Right ventricle myocardium superior (tissue), 1 donor: ENCODE data around the gene FAM20C. TPM values are rescaled to one million over a fixed set of nuclear protein-coding genes. Genes with fewer than 3 reads are reported as not detected.
A peak's percentile ranks its signal among the peaks of the same experiment; 100 is the strongest.

Experiments used
- ATAC-seq: fragments of 200-7000 bp; cut with Tn5 transposase; one replicate; pipeline ENCODE4 v1.9.1; 2020; ENCODE audit warnings: mild to moderate bottlenecking; ENCODE audit not compliant: poor library complexity
- DNase-seq: peaks from one replicate; pipeline ENCODE4 v3.0.0-alpha.2; 2020
- intact Hi-C: fragments of 100-400 bp; cut with DNase I; formaldehyde crosslinking; loops from one replicate; pipeline ENCODE4 v1.11.2; 2022
- total RNA-seq: library from RNA; stranded (reverse); fragmentation: NEBNext Ultra II Directional; extraction: Animal tissue kit (Norgen Biotek cat#: 25700); gene quantifications from one replicate; pipeline ENCODE4 v1.2.1, GENCODE V29; 2021
- donor health status: DM: no; HTN: yes; CAD: no; lungs with severe emphysema.

FAM20C gene
- total RNA-seq, 1 donor from 2014 or later, result 23.4 TPM

DNA sequence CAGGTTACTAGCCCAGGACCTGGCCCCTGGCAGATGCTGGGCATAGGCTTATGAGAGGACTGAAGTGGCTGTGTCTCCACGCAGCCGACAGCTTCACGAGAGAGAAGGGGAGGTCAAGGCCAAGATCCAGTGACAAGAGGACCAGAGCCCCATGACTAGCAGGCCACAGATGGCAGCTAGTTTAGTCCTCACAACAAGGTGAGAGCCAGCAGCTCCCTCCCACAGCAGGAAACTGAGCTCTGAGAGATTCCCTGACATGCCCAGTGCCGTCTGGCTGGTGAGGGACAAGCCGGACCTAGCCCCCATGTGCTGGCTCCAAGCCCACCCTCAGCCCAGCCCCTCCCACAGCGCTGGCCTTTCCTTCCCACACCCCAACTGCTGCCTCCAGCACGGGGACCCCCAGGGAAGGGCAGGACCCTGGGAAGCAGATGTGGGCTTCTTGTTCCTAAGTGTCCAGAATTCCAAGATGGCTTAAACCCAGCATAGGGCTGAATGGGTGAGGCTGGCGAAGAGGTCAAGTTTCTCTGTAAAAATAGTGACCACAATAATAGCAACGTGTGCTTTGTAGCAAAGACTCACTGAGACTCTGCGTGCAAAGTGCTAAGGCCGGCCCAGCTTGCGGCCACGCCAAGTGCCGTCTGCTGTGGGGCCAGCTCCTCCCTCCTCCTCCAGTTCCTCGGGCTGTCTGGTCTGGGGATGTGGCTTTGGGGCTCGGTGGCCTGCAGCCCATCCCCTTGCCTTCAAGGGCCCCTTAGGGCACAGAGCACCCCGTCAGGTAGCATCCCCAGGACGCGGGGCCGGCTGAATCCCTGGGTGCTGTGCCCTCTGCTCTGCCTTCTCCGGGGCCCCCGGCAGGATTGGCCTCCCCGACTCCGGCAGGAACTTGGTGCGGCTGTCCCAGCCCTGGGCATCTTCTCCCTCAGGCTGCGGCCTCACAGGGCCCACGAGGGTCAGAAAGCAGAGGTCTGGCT lies 7.8 kb upstream of the FAM20C start:
- DNase-seq (no peak), ATAC-seq (peak; percentile 52)
- intact Hi-C loops, result no loop called here

GRCh38 chr7:186516-187113 lies 5.8 kb upstream of the FAM20C start:
- no peak for ATAC-seq
- no peak for DNase-seq
- intact Hi-C loops, result no loop called here

DNA sequence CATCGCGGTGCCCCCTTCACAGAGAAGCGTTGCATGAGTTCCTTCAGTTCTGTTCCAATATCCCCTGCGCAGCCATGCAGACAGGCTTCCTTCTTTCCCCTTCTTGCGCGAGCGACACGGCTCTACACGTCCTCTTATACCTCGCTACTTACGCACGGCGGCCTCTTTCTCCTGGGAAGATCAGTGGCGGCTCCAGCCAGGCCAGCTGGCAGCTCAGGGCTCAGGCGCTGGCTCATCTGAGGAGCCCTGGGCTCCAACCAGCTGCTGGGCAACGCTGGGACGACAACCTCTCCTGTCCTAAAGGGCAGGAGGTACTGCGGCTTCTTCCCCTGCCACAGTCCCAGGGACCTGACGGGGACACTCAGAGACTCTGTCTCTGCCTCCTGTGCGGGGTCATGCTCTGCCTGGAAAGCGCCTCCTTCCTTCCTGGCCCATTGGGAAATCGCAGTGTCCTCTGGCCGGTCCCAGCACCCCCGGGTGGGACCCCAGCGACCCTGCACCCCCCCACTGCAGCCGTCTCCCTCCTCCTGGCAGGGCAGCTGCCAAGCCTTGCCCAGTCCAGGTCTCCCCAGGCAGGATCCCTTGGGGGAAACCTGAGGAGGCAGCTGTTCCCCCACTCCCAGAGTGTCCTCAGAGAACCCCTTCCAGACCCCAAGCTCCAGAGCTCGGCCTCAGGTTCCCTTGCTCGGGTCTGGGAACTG lies 5.0 kb upstream of the FAM20C start:
- ATAC-seq, result no peak
- DNase-seq, result no peak
- intact Hi-C loops, result no loop called here

- ATAC-seq, result no peak
These were observed 4.2 kb upstream of the FAM20C start for GRCh38 chr7:188174-188573.

GRCh38 chr7:188727-189500 lies 3.5 kb upstream of the FAM20C start:
- ATAC-seq (no peak), DNase-seq (no peak)
- intact Hi-C loops, result no loop called here

More at GRCh38 chr7:188174-188573, 4.2 kb upstream of the FAM20C start:
- intact Hi-C loops, result no loop called here
- DNase-seq, result no peak

GRCh38 chr7:189719-190118 lies 2.7 kb upstream of the FAM20C start:
- no peak for ATAC-seq
- intact Hi-C loops, result loop anchor here (5.0 kb wide), 1 partner anchor 37 kb away; no protein-coding TSS in a partner anchor

DNA sequence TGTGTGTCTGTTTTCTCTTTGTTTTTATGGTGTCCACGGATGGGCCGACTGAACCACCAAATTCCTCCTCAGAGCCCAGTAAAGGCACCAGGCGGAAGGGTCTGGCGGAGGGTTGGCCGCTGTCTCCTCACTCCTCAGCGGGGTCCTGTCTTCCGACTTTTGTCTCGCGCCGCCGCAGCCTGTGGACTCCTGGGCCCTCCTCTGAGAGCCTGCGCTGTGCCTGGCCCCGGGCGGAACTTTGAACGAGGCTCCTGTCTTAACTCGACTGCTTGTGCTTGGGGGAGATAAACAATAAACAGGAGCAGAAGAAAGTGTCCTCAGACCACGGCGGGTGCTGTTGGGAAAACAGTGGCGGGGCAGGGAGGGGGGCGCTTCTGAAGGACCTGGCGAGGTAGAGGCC lies 2.2 kb upstream of the FAM20C start:
- DNase-seq (no peak), ATAC-seq (no peak)
- intact Hi-C loops, result loop anchor here (5.0 kb wide), 1 partner anchor 38 kb away; no protein-coding TSS in a partner anchor

More at GRCh38 chr7:189719-190118, 2.7 kb upstream of the FAM20C start:
- no peak for DNase-seq

- intact Hi-C loops, result loop anchor here (5.0 kb wide), 1 partner anchor 39 kb away; no protein-coding TSS in a partner anchor
- DNase-seq (peak; percentile 65), ATAC-seq (peak; percentile 28)
These were observed 1.0 kb upstream of the FAM20C start for GRCh38 chr7:191105-191980.

DNA sequence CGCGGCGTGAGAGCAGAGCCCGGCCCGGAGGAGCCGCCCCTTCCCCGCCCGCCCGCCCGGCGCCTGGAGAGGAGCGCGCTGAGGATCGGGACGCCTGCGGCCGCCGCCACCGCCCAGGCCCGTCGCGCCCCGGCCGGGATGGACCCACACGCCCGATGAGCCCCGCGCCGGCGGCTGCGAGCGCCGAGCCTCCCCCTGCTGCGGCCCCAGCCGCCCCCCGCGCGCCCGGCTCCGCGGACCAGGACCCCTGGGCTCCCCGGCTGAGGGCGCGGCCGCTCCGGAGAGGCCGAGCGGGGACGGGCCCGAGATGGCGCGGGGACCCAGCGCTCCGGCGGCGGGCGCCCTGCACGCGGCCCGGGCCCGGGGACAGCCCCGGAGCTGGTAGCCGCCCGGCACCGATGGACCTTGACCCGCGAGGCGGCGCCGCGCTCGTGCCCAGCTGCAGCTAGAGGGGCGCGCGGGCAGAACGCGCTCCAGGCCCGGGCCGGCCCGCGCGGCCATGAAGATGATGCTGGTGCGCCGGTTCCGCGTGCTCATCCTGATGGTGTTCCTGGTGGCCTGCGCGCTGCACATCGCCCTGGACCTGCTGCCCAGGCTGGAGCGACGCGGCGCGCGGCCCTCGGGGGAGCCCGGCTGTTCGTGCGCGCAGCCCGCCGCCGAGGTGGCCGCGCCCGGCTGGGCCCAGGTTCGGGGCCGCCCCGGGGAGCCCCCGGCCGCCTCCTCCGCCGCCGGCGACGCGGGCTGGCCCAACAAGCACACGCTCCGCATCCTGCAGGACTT lies 520 bp downstream of the FAM20C start:
- ATAC-seq (no peak), DNase-seq (no peak)
- intact Hi-C loops, result loop anchor here (5.0 kb wide), 1 partner anchor 41 kb away; no protein-coding TSS in a partner anchor

- intact Hi-C loops, result loop anchor here (5.0 kb wide), 1 partner anchor 41 kb away; no protein-coding TSS in a partner anchor
- DNase-seq (no peak), ATAC-seq (no peak)
These were observed 1.3 kb downstream of the FAM20C start for GRCh38 chr7:193481-194251.

DNA sequence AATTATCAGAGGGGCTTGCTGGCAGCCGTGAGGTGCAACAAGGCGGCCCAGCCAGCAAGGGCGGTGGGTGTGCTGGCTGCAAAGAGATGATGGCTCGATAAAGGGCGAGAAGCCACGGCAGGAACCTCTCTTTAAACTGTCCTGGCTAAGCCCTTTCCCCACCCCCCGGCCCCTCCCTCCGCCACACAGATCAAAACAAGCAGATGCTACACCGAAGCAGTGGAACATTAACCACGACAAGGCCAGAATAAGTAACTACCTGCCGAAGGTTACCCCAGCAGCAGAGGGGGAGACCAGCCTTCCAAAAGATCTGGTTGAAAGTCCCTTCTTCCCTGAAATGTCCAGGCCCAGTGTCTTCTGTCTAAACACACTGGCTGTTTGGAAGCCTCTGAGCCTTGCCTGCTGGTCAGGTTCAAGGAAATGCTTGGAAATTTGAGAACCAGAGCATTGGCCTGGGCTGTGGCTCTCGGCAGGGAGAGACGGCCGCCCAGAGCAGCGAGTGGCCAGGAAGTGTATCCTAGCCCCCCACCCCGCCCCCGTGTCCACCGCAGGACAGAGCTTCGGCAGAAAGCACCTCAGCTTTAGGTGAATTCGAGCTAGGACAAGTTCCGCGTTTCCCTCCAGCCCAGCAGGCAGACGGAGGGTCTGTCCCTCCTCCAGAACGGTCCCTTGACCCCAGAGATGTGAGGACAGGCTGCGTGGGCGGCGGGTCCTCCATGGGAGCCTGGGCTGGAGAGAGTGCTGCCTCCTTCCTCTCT lies 2.1 kb downstream of the FAM20C start:
- no peak for ATAC-seq
- DNase-seq, result no peak
- intact Hi-C loops, result loop anchor here (5.0 kb wide), 1 partner anchor 42 kb away; no protein-coding TSS in a partner anchor

GRCh38 chr7:195010-195829 lies 2.8 kb downstream of the FAM20C start:
- no peak for DNase-seq
- intact Hi-C loops, result no loop called here
- no peak for ATAC-seq

- ATAC-seq (no peak), DNase-seq (no peak)
- intact Hi-C loops, result no loop called here
These were observed 3.4 kb downstream of the FAM20C start for GRCh38 chr7:195830-196128.

DNA sequence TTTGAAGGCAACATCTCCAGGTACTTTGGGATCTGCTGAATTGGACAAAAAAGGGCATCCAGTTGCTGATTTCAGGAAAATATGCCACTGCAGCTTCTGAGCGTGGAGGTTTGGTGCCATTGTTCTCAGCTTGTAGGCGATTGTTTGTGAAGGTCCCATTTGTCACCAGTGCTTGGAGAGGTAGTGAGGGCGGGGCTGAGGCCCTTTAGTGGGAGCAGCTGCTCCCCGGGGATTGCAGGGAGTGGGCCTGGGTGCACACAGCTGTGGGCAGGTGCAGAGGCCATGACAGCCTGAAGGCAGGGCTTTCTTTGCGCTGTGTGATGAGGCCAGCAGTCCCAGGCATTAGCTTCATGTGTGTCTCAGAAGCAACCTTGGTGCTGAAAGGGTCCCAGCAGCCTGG lies 3.9 kb downstream of the FAM20C start:
- intact Hi-C loops, result no loop called here
- DNase-seq (no peak), ATAC-seq (no peak)
